Measurements from ENCODE around the gene KCTD10.

Gene KCTD10, protein sequence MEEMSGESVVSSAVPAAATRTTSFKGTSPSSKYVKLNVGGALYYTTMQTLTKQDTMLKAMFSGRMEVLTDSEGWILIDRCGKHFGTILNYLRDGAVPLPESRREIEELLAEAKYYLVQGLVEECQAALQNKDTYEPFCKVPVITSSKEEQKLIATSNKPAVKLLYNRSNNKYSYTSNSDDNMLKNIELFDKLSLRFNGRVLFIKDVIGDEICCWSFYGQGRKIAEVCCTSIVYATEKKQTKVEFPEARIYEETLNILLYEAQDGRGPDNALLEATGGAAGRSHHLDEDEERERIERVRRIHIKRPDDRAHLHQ

DNA sequence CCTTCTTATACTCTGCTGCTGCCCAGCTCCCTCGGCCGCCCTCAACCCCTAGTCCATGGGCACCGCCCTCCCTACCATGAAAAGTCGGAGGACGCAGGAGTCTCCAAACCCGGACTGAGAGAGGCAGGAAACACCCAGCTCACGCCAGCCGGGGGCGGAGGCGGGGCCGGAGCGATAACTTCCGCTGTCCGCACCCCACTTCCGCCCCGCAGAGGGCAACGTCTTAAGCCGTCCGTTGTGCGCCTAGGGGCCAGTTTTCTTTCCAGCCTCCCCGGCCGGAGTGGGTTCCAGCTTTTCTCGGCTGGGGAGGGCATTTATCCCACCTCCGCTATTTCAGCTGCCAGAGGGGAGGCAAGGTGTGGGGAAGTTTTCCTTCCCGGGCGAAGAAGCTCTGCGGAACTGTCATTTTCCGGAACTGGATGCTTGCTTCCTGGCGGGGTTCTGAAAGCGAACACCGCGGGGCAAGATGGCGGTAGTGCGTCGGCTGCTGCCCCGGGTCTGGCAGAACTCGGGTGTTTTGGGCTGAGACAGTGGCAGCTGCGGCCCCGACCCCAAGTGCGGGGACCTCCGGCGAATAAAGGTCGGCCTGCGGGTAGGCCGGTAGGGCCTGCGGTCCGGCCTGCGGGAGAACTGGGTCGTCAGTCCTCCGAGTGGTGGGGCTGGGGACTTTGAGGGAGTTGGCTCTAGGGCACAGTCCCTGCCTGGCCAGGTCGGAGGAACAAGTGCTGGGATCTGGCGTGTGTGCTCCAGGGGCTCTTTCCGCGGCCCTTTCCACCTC lies at the start of gene KCTD10, which contains the start of gene UBE3B:
TSS of gene KCTD10 (minus strand) at position 116 of the 778 bp plus-strand sequence. CDS start at position 78, 38 bp downstream.
TSS of gene UBE3B (plus strand) at position 450 of the 778 bp plus-strand sequence. CDS start 5,918 bp downstream, outside the sequence.
- peak; percentile 87 for DNase-seq

DNA sequence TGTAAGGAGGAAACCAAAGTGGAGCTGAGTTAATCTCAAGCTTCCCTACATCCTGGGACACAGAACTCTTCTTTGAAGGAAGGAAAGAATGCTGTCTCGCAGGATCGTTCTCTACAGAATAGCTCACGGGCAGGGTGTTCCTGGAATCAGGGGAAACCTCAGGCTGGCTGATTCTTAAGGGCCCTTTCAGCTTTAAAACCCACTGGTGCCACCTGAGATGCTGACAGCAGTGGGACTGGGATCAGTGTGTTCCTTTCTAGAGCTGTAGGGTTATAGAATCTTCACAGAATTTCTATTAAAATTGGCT lies 48.1 kb upstream of the KCTD10 start:
- no peak for DNase-seq

- no peak for DNase-seq
These were observed 47.6 kb upstream of the KCTD10 start for GRCh38 chr12:109524466-109525278.

GRCh38 chr12:109523504-109523903 lies 46.4 kb upstream of the KCTD10 start:
- DNase-seq: no peak

DNA sequence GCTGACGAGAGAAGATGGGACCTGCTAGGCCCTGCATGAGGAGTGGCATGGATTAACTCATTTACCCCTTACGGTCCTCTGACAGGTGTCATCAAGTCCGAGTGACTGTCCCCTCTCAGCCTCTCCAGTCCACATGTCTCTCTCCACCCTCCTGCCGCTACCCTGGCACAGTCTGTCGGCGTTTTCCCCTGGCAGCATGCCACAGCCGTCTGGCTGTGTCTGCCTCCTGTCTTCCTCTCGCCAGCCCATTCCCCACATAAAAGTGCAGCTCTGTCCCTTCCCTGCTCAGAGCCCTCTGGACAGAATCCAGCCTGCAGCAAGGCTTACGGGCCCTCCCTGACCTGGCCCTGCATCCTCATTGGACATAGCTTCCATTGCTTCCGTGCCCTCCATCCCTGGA lies 46.0 kb upstream of the KCTD10 start:
- no peak for DNase-seq

DNA sequence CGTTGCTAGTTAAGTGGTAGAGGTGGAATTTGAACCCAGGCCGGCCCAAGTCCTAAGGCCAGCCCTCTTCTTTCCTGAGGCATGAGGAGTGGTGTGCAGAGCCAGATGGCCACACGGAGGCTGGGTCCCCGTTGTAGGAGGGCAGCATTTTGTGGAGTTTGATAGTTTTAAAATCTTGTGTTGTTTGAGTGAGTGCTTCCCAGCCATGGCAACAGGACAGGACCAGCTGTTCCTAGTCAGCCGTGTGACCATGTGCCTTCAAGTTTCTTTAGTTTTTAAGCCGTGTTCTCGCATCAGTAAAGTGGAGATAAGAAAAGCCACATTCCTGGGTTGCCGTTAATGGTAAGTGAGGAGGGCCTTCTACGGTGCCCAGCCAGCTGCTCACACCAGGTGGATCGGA lies 44.7 kb upstream of the KCTD10 start:
- no peak for DNase-seq

GRCh38 chr12:109519787-109520186 lies 42.7 kb upstream of the KCTD10 start:
- DNase-seq: no peak

DNA sequence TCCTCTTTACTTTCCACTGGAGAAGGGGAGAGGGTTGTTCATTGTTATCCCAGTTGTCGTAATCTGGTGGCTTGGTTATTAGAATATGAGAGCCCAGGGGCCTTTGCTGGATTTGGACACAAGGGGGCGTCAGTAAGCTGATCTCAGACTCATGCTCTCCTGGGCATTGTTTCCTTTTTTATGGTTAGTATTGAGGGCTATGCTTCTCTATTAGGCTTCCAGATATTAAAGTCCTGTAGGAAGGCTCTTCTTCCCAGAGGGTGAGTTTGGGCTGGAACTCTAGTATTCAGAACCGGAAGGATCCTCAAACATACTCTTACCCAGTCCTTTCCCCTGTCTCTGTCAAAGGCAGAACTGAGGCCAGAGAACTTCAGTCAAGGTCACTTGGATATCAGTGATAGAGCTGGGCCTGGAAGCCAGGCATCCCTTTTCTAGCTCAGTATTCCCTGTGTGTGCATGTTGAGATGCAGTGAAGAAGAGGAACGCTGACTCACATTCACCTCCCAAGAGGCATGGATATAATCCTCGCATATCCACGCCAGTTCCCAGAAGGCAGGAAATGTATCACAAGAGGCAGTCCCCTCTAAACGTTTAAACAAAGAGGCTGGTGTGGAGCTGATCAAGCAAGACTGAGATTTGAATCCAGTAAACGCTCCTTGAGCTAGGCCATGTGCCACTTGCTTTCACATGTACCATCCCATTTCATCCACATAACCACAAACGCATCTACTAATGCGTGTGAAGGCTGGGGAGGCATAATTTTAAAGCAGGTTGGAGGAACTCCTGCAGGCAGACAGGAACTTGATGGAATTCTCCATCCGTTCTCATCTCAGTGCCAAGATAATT lies 41.9 kb upstream of the KCTD10 start:
- peak; percentile 55 for DNase-seq

DNA sequence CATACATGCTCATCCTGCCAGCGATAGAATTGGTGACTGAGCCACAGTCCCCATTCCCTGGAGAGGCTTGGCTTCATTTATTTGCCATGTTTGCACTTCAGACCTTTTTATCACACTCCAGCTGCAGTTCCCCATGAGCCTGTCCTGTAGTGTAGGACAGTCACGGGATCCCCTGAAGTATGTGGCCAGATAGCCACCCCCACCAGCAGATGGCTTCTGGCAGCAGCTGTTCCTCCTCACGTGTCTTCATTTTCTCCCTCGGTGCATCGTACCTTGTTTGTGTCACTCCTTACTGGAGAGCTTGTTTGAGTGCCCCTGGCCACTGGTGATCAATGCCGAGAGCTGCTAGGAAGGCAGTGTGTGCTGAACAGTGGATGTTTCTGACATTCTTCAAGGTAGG lies 40.5 kb upstream of the KCTD10 start:
- DNase-seq: no peak

DNA sequence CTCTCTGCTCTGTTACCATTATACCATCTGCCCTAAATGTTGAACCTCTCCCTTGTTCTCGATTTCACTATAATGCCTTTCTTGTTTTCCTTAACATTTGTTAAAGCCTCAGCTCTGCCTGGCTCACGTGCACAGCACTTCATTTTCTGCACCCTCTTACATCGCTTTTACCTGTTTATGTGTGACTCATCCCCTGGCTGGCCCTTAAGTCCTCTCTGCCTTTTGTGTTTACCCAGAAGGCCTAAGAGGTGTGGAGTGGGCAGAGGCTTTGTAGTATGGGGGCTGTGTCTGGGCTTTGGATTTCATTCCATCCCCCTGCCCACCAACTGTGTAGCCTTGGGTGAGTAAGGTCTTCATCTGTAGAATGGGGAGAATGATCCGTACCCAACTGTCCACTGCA lies 36.9 kb upstream of the KCTD10 start:
- no peak for DNase-seq

- no peak for DNase-seq
These were observed 36.0 kb upstream of the KCTD10 start for GRCh38 chr12:109513051-109513450.

- DNase-seq: no peak
These were observed 35.5 kb upstream of the KCTD10 start for GRCh38 chr12:109512608-109513007.

DNA sequence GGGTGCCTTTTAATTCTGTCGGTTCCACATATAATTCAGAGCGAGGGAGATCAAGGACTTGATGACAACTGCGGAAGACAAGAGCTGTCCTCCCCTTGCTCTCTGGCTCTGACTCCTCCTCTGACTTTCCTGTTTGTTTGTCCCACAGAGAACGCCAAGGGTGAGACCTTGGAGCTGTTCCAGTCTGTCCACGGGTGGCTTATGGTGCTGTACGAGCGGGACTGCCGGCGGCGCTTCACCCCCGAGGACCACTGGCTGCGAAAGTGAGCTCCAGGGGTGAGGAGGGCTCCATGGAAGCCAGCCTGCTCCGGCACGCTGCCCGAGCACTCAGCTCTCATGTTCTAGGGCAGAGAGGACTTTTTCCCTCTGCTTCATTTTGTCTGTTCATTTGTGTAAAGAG lies 33.1 kb upstream of the KCTD10 start:
- DNase-seq: no peak

GRCh38 chr12:109504068-109504467 lies 27.0 kb upstream of the KCTD10 start:
- DNase-seq: no peak

- no peak for DNase-seq
These were observed 26.5 kb upstream of the KCTD10 start for GRCh38 chr12:109503611-109504010.

DNA sequence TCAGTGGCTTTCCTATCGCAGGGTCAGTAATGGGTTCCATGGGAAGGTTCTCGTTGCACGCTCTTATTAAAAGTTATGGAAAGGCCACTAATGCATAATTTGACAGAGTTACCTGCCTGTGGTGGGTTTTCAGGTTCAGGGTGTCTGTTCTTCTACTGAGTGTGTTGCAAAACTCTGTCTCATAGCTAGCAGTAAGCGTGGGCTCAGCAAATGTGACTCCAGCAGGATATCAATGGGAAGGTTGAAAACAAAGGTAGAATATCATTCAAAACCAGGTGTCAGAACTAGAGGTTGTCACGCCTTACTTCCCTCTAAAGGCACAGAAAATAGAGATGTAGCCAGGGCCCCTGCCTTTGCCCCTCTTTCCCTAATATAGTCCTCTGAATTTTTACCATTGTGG lies 25.2 kb upstream of the KCTD10 start:
- no peak for DNase-seq

DNA sequence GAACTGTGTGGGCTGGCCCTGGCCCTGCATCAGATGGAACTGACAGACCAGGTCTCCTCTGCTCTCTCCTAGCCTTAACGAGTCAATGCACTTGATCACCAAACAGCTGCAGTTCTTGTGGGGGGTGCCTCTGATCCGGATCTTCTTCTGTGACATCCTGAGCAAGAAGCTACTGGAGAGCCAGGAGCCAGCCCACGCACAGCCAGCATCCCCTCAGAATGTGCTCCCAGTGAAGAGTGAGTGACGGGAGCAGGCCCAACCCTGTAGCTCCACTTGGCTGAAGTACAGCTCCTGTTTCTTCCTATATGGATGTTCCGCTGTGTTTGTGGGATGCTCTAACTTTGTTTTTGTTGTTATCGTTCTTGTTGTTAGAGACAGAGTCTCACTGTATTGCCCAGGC lies 24.2 kb upstream of the KCTD10 start:
- DNase-seq: no peak

GRCh38 chr12:109500406-109501185 lies 23.5 kb upstream of the KCTD10 start:
- no peak for DNase-seq

DNA sequence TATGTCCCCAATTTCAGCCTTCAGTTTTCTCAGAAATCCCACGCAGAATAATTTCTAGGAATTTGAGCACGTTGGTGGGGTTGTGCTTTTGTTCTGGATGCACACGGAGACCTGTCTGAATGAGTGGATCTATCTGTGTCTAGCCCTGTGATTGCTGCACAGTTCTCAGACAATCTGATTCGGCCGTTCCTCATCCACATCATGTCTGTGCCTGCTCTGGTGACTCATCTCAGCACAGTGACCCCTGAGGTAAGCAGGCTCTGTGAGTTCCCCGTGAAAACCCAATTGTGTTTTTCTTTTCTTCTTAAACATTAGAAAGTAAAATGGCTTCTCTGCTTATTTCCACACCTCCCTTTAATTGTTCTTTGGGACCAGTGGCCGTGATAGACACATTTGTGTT lies 20.6 kb upstream of the KCTD10 start:
- DNase-seq: no peak

DNA sequence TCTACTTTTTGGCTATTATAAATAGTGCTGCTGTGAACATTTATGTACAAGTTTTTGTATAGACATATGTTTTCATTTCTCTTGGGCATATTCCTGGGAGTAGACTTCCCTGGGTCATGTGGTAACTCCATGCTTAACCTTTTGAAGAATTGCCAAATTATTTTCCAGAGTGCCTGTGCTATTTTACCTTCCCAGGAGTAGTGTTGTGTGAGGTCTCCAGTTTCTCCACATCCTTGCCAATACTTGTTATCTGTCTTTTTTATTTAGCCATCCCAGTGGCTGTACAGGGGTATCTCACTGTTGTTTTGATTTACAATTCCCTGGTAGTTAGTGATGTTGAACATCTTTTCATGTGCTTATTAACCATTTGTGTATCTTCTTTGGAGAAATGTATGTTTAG lies 19.2 kb upstream of the KCTD10 start:
- DNase-seq: no peak

DNA sequence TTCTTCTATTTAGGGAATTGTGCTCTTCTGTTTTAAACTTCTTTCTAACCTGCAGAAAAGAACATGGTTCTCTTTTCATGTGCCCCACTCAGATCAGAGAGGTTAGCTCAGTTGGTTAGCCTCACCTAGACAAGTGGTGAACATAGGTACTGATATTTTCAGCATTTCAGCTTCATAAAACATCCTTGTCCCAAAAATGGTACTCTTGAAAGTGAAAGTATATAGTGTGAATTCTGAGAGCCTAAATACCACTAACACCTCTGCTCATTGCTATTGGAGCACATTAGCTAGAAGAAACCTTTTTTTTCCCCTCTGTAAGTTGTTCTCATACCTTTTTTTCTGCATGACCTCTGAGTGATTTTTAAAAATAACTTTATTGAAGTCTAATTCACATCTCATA lies 17.9 kb upstream of the KCTD10 start:
- DNase-seq: no peak

DNA sequence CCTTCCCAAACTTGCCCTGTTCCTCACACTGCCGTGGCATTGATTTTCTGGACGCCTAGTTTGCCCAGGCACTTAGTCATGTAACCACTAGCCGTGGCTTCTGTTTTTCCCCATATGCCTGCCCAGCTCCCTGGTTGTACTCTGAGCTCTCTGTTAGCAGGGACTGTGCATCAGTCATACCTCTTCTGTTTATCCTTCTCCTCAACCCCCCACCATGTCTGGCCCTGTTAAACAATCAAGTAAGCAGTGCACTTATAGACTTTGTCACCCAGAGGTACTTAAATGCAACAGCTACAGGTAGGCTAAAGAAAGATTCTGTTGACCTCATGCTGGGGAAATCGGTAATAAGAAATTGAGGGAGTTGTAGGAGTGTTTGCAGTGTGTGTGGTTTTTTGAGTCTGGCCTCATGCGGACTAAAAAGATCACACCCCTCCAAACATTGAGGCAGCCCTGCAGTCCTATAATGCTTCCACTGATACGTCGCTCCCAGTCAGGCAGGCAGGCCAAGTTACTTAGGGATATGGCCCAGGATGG lies 17.3 kb upstream of the KCTD10 start:
- no peak for DNase-seq

Measured in CD4-positive, alpha-beta T cell treated with Interleukin-21 for 1 hour (primary cell).